SKM-1 (cell line): ENCODE data around the gene CDH19.
"Not testable (repeated sequence)": the region's sequence is repeated elsewhere in the genome, so short reads cannot be mapped to it uniquely, and the experiment has no call there.

Experiments
- DNase-seq: peaks from one replicate; lab custom pipeline; 2025; ENCODE audit not compliant: unreplicated experiment; lab: John Stamatoyannopoulos, UW

Gene CDH19

GRCh38 chr18:66466184-66466583, 137.7 kb downstream of the CDH19 start:
- not testable (repeated sequence) for DNase-seq

GRCh38 chr18:66461344-66461743, 142.5 kb downstream of the CDH19 start:
- no peak for DNase-seq

GRCh38 chr18:66457245-66457644, 146.6 kb downstream of the CDH19 start:
- no peak for DNase-seq
